Muscle layer of colon (tissue), 2 donors: Measurements from ENCODE around the gene OLA1.

ENCODE experiments used
- H3K27ac ChIP-seq: one replicate; pipeline ENCODE4 v1.7.0; 2013; ENCODE audit warnings: low read depth, mild to moderate bottlenecking, low read length, moderate library complexity
- H3K27me3 ChIP-seq, 2 donors: one replicate each; pipeline ENCODE4 v1.7.0; 2013; ENCODE audit warnings: low read length in 2 of 2, mild to moderate bottlenecking in 2 of 2; ENCODE audit not compliant: insufficient read depth in 2 of 2, control insufficient read depth in 1 of 2
- H3K36me3 ChIP-seq: one replicate; pipeline ENCODE4 v1.7.0; 2013; ENCODE audit warnings: mild to moderate bottlenecking, low read length; ENCODE audit not compliant: insufficient read depth
- H3K4me1 ChIP-seq: one replicate; pipeline ENCODE4 v1.7.0; 2013; ENCODE audit warnings: mild to moderate bottlenecking, low read length; ENCODE audit not compliant: insufficient read depth
- H3K4me3 ChIP-seq, 2 donors: one replicate each; pipeline ENCODE4 v1.7.0; 2013; ENCODE audit warnings: low read length in 2 of 2, low read depth in 1 of 2, mild to moderate bottlenecking in 1 of 2, moderate library complexity in 1 of 2
- H3K9ac ChIP-seq: one replicate; pipeline ENCODE4 v1.7.0; 2013; ENCODE audit warnings: low read length
- H3K9me3 ChIP-seq: one replicate; pipeline ENCODE4 v1.7.0; 2013; ENCODE audit warnings: mild to moderate bottlenecking, low read length
- donor health status: abdominal sarcoma.
- donor health status: Adenocarcinoma of cecum.

OLA1 gene

DNA sequence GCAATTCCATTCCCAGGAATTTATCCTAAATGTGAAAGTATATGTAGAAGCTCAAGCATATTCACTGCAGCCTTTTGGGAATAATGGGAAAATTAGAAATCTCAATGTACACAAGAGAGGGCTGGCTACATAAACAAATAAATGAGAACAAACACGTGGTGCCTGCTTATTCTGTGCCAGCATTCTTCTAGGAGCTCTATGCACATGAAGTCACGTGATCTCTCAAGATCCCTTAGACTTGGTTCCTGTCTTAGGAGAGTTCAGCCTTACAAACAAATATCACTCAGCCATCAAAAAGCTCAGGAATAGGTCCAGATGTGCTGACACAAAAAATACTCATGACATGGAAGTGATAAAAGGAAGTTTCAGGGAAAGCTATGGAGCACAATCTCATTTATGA, 190.3 kb downstream of the OLA1 start:
- no peaks in the 10 kb centered on the region for H3K27me3 ChIP-seq
- H3K36me3 ChIP-seq = no peaks in the 10 kb centered on the region
- H3K4me3 ChIP-seq = no peak overlapping the region
- no peaks in the 10 kb centered on the region for H3K4me1 ChIP-seq
- no peak overlapping the region for H3K9ac ChIP-seq
- H3K9me3 ChIP-seq = no peaks in the 10 kb centered on the region
- no peak overlapping the region for H3K27ac ChIP-seq

DNA sequence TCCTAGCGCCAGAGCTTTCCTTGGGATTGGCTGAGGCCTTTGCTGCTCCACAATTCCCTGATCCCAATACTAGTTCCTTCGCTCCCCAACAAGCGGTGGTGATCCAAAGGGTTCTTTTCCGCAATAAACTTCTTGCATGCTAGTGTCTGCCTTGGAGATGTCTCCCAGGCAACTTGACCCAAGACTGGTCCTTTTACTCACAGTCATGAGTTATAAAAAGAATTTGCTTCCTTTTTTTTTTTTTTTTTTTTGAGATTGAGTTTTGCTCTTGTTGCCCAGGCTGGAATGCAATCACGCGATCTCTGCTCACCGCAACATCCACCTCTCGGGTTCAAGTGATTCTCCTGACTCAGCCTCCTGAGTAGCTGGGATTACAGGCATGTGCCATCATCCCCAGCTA, 193.4 kb downstream of the OLA1 start:
- H3K27ac ChIP-seq = no peak overlapping the region
- peaks cover 12% of the 10 kb centered on the region for H3K4me1 ChIP-seq
- no peak overlapping the region for H3K4me3 ChIP-seq
- H3K36me3 ChIP-seq = no peaks in the 10 kb centered on the region
- no peaks in the 10 kb centered on the region for H3K9me3 ChIP-seq
- H3K27me3 ChIP-seq = no peaks in the 10 kb centered on the region
- no peak overlapping the region for H3K9ac ChIP-seq

DNA sequence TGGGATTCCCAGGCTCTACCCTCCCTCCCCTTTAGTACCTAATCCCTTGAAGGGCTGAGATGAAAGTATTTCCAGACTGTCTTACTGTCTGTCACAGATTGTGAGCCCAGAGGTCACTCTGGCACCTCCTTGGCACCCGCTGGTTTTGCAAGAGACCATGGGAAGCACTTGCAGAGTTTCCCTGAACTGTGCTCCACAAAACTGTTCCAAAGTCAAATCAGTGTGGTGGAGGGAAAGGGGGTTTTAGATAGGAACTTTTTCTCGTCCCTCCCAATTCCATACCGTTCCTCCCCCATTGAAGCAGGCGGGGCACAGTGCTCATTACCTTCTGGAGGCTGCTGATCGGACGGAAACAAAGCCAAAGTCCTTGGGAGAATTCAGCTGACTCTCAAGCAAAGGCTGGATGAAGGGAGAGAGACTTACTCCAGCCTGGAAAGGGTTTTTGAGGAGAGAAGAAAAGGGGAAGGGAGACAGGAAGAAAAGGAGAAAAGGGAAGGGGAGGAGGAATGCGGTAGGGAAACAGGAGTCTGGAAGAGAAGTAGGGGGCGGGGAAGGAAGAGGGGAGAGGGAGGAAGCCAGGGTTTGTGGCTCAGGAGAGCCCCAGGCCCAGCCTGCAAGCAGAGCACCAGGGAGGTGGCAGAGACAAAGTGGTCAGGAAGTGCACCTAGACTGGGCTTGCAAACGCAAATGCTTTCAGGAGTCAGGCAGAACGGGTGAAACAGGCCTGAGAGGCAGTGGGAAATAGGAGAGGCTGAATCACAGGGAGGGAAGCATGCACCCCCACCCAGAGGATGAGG, 194.8 kb downstream of the OLA1 start:
- Histone ChIP-seq H3K9me3 (no peaks in the 10 kb centered on the region), H3K27me3 (no peaks in the 10 kb centered on the region), H3K4me3 (no peak overlapping the region), H3K36me3 (no peaks in the 10 kb centered on the region), H3K9ac (no peak overlapping the region), H3K4me1 (peaks cover 12% of the 10 kb centered on the region), H3K27ac (no peak overlapping the region)

DNA sequence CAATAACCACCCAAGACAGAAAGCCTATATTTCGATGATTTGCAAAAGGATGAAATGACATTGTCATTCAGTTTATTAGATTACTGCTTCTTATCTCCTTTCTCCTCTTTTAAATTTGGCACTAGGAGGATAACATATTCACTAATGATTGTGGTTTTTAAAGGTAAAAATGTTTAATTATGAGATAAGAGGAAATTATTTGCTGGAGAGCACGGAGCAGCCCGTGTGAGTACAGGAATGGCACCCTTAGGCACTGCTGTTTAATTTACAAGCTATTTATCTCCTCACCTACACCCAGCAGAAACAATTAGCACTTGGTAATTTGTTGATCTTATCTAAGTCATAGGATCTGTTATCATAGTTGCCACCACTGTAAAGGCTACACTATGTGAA, 195.8 kb downstream of the OLA1 start:
- Histone ChIP-seq H3K4me3 (no peak overlapping the region), H3K27ac (no peak overlapping the region), H3K9ac (no peak overlapping the region), H3K27me3 (no peaks in the 10 kb centered on the region), H3K36me3 (no peaks in the 10 kb centered on the region), H3K9me3 (no peaks in the 10 kb centered on the region), H3K4me1 (peaks cover 12% of the 10 kb centered on the region)

DNA sequence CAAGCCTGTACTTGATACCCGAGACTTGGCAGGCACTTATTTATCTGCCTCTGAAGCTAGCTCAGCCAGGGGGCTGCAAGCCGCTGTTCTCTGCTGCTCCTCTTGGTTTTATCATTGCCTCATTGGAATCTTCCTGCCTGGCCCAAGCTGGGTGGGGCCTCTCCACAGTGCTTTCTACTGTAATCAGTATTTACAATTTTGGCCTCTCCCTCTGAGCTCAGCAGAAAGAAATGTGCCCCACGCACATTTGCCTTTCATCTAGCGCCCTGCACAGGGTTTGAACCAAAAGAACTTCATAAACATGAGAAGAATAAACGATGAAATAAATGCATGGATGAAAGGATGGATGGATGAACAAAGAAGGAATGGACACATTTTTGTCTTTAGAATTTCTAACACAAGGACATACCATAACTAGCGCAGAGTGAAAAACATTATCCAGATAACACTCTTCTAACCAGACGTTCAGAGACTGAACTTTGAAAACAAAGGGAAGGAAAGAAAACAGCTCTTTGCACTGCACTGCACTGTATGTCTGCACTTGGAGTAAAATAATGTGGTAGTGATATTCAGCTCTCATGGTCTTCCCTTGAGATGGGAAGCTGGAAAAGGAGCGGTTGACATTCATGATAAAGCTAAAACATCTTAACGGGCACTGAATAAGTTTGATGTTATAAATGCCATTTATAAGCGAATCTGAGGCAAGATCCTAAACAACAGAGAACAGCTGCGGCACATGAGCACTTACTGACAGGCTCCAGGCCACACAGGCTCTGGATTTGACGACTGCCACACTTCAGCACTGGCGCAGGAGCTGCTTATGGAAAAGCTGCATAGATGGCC, 196.4 kb downstream of the OLA1 start:
- H3K4me1 ChIP-seq = peaks cover 12% of the 10 kb centered on the region
- no peak overlapping the region for H3K27ac ChIP-seq
- H3K36me3 ChIP-seq = no peaks in the 10 kb centered on the region
- H3K9me3 ChIP-seq = no peaks in the 10 kb centered on the region
- no peak overlapping the region for H3K4me3 ChIP-seq
- H3K27me3 ChIP-seq = no peaks in the 10 kb centered on the region
- H3K9ac ChIP-seq = no peak overlapping the region

DNA sequence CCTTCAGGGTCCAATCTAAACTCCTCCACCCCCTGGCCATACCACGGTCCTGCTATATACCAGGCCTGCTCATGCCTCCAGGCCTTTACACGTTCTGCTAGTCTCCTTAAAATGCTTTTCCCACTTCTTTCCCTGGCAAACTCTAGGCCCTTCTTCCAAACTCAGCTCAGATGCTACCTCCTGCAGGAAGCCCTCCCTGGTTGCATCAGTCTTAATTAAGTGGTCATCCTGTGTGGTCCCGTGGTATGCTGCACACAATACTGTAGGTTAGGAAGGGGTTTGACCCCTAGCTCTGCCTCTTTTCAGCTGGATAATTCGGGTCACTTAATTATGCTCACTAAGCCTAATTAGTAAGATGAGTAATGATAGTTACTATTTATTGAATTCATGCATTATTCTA, 197.3 kb downstream of the OLA1 start:
- H3K36me3 ChIP-seq = no peaks in the 10 kb centered on the region
- H3K27me3 ChIP-seq = no peaks in the 10 kb centered on the region
- no peak overlapping the region for H3K4me3 ChIP-seq
- H3K4me1 ChIP-seq = peaks cover 12% of the 10 kb centered on the region
- H3K9me3 ChIP-seq = no peaks in the 10 kb centered on the region
- no peak overlapping the region for H3K9ac ChIP-seq
- no peak overlapping the region for H3K27ac ChIP-seq

DNA sequence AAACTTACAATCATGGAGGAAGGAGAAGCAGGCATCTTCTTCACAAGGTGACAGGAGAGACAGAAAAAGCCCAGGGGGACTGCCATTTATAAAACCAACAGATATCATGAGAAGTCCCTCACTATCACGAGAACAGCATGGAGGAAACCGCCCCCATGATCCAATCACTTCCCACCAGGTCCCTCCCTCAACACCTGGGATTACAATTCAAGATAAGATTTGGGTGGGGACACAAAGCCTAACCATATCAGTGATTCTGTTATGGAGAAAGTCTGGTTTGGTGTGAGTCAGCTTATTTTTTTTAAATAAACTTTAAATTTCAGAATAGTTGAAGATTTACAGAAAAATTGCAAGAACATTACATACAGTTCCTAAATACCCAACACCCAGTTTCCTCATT, 198.4 kb downstream of the OLA1 start:
- H3K36me3 ChIP-seq = no peaks in the 10 kb centered on the region
- no peak overlapping the region for H3K27ac ChIP-seq
- H3K4me1 ChIP-seq = peaks cover 12% of the 10 kb centered on the region
- no peak overlapping the region for H3K9ac ChIP-seq
- H3K9me3 ChIP-seq = no peaks in the 10 kb centered on the region
- H3K4me3 ChIP-seq = no peak overlapping the region
- no peaks in the 10 kb centered on the region for H3K27me3 ChIP-seq

DNA sequence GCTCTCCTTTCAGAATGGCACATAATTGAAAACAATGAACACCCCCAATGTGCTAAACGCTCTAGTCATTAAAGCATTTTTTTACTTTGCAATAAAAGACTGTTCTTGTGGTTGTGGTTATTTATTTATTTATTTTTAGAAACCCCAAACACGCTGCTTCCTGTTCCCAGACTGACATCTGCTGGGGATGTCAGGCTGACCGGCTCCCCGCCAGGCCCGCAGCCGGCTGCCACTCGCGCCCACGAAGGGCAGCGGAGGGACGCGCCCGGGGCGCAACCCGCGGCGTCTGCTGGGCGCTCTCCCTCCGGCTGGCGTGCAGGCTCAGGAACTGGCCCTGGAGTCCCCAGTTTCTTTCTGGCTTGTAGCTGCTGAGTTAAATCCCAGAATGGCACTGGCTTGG, 200.1 kb downstream of the OLA1 start:
- Histone ChIP-seq H3K9me3 (no peaks in the 10 kb centered on the region), H3K9ac (no peak overlapping the region), H3K27ac (no peak overlapping the region), H3K36me3 (no peaks in the 10 kb centered on the region), H3K4me1 (peaks cover 12% of the 10 kb centered on the region), H3K4me3 (no peak overlapping the region), H3K27me3 (no peaks in the 10 kb centered on the region)

DNA sequence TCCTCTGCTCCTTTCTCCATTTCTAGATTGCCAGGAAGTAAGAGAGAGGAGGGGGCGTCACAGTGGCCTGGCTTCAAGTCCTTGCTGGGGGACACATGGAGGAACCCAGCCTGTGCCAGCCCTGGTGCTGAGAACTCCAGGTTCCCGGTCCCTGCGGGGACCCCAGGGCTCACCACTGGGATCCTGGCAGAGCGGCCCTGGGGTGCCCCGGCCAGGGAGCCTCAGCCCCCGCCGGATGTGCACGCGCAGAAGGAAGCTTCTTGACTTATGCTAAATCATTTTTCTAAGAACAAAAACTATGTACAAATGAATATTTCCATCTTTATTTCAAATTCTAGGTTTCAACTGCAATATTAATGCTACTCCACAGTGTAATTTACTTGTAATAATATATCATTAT, 200.6 kb downstream of the OLA1 start:
- Histone ChIP-seq H3K36me3 (no peaks in the 10 kb centered on the region), H3K27me3 (no peaks in the 10 kb centered on the region), H3K4me1 (peaks cover 12% of the 10 kb centered on the region), H3K27ac (no peak overlapping the region), H3K4me3 (no peak overlapping the region), H3K9me3 (no peaks in the 10 kb centered on the region), H3K9ac (no peak overlapping the region)

DNA sequence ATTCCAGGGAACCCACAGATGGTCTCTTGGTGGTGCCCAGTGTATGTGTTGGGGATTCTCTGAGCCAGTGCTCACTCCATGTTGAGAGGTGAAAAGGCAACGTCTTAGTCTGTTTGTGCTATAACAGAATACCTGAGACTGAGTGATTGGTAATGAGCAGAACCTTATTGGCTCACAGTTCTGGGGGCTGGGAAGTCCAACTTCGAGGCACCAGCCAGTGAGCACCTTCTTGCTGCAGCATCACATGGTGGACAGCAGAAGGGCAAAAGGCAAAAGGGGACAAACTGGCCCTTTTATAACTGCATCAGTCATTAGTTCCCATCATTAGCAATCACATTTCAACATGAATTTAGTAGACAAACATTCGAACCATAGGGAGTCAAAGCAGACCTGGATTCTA, 202.2 kb downstream of the OLA1 start:
- H3K9me3 ChIP-seq = no peaks in the 10 kb centered on the region
- no peak overlapping the region for H3K27ac ChIP-seq
- H3K9ac ChIP-seq = no peak overlapping the region
- H3K4me3 ChIP-seq = no peak overlapping the region
- no peaks in the 10 kb centered on the region for H3K27me3 ChIP-seq
- no peaks in the 10 kb centered on the region for H3K4me1 ChIP-seq
- no peaks in the 10 kb centered on the region for H3K36me3 ChIP-seq

DNA sequence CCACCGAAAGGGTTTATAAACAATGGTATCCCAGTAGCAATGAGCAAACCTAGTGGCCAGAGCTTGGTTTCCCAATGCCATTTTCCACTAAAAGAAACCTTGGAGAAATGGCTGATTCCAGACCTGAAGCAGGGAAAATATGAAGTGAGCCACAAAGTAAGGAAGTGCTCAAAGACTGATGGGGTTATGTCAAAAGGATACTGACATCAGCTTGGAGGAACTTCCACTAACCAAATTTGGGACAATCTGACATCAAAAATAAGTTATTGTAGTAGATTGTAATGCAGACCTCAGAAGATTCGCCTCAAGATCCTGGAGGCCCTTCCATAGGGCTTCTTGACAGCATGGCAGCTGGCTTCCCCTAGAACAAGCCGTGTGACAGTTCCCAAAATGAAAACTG, 203.8 kb downstream of the OLA1 start:
- H3K36me3 ChIP-seq = no peaks in the 10 kb centered on the region

DNA sequence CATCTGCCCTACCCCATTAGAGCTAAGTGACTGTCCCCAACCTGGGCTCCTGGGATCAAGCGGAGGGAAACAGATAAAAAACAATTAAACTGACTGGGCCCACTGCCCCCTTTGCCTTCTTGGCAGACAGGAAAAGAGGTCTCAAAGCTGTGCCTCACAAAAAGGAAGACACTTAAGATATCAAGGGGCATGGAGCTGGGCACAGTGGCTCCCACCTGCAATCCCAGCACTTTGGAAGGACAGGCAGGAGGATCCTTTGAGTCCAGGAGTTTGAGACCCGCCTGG, 208.0 kb downstream of the OLA1 start:
- Histone ChIP-seq H3K4me1 (peaks cover 5% of the 10 kb centered on the region), H3K9me3 (no peaks in the 10 kb centered on the region), H3K27ac (no peak overlapping the region), H3K27me3 (no peaks in the 10 kb centered on the region), H3K4me3 (no peak overlapping the region), H3K9ac (no peak overlapping the region), H3K36me3 (no peaks in the 10 kb centered on the region)

More for the DNA sequence above, 203.8 kb downstream of the OLA1 start:
- H3K27ac ChIP-seq = no peak overlapping the region
- H3K4me1 ChIP-seq = peaks cover 2% of the 10 kb centered on the region
- H3K4me3 ChIP-seq = no peak overlapping the region
- no peaks in the 10 kb centered on the region for H3K27me3 ChIP-seq
- H3K9ac ChIP-seq = no peak overlapping the region
- H3K9me3 ChIP-seq = no peaks in the 10 kb centered on the region
